GM21360 (cell line): Measurements from ENCODE around the gene TNFRSF1A.

Source experiments
- ATAC-seq: cut with Tn5 transposase; IDR thresholded peaks from one replicate; pipeline ENCODE4 v1.9.1; 2021; ENCODE audit warnings: mild to moderate bottlenecking, moderate library complexity; ENCODE audit not compliant: unreplicated experiment

TNFRSF1A gene

DNA sequence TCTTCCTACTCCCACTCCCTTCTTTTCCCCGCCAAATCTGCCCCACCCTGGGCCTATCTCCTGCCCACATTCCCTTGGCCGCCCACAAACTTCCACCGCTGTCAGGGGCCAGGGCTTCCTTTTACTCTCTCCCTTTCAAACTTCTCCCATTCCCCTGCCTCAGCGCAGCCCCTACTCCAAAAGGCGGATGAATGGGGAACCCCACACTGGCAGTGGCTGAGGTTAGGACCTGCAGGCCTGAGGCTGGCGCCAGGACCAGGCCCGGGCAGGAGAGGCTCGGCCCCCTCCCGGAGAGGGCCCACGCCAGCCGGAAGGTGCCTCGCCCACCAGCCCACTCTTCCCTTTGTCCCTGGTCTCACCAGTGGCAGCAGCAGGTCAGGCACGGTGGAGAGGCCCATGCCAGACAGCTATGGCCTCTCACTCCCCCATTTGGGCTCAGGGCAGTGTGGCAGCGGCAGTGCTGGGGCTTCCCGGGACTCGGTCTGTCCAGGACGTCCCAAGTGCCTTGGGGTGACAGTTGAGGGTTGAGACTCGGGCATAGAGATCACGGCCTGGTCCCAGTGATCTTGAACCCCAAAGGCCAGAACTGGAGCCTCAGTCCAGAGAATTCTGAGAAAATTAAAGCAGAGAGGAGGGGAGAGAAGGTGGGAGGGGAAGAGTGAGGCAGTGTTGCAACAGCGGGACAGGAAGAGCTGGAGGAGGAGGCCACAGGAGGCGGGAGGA, at the start of gene TNFRSF1A:
TSS of gene TNFRSF1A (minus strand) at position 660 of the 723 bp plus-strand sequence. CDS start at position 398, 262 bp downstream.
- no peak for ATAC-seq

DNA sequence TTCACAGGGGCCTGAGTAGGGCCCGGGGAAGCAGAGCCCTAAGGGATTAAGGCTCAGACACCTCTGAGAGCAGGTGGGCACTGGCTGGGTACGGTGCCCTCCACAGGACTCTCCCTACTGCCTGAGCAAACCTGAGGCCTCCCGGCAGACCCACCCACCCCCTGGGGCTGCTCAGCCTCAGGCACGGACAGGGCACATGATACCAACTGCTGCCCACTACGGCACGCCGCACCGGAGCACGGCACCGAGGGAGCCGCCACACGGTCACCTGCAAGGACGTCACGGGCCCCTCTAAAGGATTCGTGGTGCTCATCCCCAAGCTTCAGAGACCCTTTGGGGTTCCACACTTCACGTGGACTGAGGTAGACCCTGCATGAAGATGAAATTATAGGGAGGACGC, 49.1 kb upstream of the TNFRSF1A start:
- ATAC-seq, result no peak

DNA sequence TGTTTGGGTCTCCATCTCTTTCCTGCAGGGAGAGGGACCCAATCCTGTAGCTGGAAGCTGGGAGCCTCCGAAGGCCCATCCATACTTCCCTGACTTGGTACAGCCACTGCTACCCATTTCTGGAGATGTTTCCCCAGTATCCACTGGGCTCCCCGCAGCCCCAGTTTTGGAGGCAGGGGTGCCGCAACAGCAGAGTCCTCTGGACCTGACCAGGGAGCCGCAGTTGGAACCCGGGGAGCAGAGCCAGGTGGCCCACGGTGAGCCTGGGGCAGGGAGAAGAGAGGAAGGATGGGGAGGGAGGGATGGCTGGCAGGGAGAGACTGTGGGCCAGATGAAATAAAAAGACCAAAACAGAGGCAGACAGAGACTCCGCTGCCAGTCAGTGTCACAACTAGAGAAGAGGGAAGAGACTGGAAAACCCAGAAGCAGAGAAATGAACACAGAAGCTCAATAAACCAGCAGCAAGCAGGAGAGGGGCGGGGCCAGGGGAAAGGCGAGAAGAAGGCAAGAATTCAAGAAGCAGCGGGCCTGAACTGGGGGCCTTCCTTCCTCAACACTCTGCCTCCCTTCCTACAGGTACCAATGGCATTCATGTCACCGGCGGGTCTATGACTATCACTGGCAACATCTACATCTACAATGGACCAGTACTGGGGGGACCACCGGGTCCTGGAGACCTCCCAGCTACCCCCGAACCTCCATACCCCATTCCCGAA, 48.4 kb upstream of the TNFRSF1A start:
- no peak for ATAC-seq

DNA sequence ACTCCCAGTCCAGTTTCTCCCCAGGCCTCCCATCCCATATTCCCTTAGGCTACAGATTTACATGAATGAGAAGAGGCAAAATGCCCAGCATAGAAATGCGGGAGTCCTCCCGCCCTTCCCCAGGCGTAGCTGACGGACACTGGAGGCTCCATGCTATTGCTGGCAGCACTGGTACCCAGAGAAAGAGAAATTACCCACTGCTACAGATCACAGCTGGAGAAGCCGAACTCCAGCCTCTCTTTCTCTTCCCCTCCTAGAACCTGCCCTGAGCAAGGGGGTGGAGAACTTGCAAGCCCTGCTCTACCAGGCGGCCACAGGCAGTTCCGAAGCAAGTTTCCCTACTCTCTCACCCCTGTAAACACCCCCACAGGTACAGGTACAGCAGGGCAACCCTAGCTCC, 45.7 kb upstream of the TNFRSF1A start:
- no peak for ATAC-seq

DNA sequence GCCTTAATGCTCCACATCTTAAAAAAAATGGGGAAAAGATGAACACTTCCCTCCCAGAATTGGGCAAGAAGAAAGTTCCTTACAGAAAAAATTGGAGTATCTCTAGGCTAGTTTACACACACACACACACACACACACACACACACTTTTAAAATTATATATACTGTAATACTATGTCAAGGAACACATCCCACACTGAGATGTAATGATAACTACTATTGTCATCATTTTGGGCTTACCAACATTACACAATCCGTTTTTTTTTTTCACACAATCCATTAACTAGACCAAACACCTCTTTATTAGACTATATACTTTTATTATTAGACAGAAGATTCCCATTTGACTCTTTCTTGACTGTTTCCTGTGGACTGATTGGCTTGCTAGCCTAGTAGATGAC, 44.6 kb upstream of the TNFRSF1A start:
- no peak for ATAC-seq

DNA sequence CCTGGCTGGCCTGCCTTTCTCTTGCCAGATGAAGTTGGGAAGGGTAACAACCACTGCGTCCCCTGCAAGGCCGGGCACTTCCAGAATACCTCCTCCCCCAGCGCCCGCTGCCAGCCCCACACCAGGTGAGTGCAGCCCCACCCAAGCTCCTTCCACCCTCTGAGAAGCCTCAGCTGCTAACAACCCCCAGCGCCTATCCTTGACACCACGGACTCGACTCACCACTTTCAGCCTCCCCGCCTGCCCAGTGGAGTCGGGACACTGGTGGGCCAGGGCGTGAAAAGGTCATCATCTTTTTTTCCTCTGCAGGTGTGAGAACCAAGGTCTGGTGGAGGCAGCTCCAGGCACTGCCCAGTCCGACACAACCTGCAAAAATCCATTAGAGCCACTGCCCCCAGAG, 44.2 kb upstream of the TNFRSF1A start:
- ATAC-seq, result no peak

DNA sequence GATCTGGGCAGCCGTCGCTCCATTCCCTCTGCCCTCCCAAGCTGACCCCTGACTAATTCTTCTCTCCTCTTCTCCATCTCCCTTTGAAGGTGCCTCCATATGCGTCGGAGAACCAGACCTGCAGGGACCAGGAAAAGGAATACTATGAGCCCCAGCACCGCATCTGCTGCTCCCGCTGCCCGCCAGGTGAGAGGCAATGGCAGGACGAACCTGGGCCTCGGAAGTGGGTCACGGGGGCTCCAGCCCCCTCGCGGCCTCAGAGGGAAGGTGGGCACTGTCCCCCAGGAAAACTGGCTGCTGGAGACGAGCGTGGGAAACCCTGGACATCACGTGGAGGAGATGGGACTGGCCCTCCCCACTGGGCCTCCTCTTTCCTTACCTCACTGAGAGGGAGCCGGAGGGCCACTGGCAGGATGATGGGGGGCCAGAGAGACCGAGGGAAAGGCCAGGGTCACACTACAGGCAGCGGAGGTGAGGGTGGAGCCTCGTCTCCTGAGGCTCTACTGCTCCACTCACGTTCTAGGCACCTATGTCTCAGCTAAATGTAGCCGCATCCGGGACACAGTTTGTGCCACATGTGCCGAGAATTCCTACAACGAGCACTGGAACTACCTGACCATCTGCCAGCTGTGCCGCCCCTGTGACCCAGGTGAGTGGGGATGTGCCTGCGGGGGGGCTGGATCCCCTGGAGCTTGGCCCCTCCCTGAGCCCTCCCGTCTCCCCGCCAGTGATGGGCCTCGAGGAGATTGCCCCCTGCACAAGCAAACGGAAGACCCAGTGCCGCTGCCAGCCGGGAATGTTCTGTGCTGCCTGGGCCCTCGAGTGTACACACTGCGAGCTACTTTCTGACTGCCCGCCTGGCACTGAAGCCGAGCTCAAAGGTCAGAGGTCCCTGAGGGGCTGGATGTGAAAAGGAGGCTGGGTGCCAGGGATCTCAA, 42.9 kb upstream of the TNFRSF1A start:
- no peak for ATAC-seq

DNA sequence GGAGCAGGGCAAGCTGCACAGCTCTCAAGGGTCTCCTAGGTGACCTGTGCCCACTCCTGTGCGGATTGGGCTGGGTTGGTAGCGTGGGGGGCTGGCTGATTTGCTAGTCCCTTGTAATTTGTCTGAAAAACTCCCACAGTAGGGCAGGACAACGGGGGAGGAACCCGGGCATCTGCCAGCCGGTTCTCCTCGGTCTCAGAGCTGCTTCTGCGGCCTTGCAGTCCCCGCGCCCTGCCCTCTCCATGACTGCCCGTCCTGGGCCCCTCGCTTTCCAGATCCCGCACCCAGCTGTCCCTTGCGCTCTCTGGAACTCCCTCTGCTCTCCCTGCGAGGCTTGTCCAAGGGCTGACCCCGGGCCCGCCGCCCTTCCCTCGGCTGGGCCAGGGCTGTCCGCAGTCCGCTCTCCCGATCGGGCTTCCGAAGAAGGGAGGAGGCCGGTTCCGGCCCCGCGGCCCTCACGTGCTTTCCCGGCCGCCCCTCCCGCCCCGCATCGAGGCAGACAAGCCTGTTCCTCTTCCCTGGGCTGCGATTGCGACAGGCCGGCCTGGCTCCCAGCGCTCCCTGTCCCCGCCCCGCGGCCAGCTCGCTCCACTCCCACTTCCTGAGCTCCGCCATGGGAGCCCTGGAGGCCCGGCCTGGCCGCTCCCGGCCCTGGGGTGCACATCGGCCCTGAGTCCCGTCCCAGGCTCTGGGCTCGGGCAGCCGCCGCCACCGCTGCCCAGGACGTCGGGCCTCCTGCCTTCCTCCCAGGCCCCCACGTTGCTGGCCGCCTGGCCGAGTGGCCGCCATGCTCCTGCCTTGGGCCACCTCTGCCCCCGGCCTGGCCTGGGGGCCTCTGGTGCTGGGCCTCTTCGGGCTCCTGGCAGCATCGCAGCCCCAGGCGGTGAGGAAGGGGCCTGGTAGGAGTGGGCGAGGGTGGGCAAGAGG, 42.0 kb upstream of the TNFRSF1A start, which contains the start of gene LTBR:
TSS of gene LTBR (plus strand) at position 591 of the 927 bp plus-strand sequence. CDS start at position 788, 197 bp downstream.
- no peak for ATAC-seq

DNA sequence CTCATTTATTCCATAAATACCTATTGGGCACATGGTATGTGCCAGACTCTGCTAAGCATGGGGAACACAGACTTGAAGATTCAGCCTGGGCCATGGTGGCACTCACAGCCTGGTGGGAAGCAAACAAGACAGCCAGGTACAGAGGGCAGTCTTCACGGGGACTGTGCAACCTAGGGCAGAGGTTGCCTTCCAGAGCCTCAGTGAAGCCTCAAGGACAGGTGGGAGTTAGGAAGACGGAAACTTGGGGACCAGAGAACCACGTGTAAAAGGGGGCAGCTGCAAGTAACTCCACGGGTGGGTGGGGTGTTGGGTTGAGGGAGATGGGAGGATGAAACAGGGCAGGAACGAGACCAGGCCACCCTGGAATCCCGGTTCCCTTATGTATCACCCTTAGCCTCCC, 41.1 kb upstream of the TNFRSF1A start:
- ATAC-seq, result no peak

DNA sequence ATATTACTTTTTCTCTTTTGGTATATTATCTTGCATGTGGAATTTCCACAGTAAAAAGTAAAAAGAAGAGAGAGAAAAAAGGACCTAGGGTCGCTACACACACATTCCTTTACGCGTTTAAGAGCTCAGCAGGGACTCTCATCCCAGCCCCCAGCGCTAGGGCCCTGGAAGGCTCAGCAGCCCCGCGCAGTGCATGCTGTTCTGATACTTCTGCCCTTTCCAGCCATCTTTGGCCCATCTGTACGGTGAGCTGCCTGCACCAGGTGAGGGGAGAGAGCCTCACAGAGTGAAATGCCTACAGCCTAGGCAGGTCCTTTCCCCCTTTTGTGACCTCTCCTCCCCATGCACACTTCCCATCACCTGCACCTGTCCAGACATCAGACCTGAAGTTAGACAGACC, 40.5 kb upstream of the TNFRSF1A start:
- ATAC-seq, result no peak

DNA sequence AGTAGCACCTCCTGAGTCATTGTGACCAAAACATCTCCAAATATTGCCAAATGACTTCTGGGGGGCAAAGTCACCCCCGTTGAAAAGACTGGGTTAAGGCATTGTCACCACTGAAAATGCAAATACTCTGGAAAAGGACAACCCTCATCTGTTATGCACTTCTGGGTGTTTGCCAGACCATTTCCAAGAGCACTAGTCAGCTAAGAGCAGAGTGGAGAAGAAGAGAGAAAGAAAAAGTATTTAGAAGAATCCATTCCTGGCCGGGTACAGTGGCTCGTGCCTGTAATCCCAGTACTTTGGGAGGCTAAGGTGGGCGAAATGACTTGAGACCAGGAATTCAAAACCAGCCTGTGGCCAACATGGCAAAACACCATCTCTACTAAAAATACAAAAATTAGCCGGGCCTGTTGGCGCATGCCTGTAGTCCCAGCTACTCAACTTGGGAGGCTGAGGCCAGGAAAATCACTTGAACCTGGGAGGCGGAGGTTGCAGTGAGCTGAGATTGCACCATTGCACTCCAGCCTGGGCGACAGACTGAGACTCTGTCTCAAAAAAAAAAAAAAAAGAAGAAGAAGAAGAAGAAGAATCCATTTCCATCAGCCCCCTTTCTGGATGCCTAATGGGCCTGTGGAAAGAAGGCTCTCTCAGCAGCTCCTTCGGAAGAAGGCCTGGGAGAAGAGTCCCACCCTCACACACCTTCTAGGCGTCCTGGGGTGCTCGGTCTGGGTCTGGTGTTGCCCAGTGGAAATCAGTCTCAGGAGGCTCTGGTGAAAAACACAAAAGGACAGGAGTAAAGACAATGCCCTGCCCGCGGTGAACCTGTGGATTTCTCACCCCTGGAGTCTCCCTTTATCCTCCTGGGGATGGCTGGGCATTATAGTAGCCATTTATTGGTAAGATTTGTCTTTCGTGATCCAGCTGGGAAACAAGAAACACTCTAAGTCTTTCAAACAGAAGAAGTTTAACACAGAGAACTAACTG, 38.6 kb upstream of the TNFRSF1A start:
- ATAC-seq, result no peak

DNA sequence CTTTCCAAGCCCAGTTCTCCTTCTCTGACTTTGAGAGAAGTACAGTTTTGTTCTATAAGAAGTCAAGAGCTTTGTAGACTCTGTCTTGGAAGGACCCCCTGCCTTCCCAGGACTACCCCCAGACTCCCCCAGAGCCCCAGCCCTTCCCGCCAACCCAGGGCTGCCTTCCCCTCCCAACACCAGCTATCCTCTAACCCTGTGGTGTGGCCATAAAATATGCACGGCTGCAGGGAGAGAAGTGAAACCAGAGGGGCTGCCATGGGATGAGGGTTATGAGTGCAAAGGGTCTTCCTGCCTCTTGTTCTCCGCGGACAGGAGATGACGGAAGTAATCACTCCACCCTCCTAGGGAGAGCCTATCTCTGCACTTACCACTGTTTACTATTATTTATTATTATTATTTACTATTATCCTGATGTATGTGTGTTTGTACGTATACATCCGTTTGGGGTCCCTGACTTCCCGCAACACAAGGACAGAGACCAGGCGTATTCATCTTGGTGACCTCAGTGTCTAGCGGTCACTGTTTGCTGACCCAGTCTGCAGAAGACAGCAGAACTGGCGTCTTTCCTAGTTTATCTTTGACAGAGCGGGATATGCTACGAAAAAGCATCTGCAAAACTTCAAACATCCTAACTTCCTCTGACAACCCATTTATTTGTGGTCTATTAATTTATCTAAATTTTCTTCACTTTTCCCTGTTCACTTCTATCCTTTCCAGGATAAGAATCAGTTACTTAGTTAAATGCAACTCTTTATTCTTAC, 37.0 kb upstream of the TNFRSF1A start:
- ATAC-seq, result no peak

DNA sequence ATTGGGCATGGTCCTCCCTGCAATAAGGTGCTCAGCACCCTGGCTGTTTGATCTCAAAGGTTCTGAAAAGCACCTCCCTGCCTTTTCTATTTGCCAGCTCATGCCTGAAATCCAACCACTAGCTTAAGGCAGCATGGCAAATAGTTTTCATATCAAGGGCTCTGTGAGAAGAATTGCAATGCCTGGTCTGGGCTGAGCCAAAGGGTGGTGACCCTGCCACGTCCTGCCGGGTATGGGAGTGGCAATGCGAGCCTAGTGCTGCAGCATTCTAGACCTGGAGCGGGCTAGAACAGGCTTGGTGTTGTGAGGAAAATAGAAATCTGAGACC, 35.8 kb upstream of the TNFRSF1A start:
- ATAC-seq, result no peak

DNA sequence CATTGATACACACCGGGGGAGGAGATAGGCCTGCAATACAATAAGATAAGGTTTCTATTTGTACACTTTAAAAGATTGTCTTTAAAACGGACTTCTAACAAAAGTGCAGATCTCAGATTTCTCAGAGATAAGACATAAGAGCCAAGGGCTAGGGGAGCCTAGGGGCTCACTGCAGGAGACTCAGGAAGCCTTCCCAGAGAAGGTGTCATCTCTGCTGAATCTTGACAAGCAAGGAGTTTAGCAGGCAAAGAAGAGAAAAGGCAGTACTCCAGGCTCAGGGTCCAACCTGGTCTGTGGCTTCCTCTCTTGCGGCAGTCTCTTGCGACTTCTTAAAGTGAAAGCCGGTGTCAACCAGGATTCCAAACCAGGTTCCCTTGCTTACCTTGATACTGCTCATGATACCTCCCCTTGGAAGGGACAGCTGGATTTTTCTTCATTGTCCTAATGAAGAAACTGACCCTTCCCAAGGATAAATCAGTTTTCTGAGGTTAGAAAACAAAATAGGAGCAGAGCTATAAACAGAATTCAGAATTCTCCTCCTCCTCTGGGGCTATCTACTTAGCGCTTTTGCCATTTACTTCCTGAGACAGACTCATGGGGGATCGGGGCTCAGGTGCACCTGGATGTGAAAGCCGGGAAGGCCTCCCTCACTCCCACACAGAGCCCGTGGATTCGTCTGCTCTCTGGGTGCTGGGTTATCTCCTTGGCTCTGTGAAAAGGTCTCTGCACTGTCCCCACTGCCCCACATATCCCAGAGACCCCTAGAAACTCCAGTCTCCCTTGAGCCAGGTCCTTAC, 35.2 kb upstream of the TNFRSF1A start:
- no peak for ATAC-seq

DNA sequence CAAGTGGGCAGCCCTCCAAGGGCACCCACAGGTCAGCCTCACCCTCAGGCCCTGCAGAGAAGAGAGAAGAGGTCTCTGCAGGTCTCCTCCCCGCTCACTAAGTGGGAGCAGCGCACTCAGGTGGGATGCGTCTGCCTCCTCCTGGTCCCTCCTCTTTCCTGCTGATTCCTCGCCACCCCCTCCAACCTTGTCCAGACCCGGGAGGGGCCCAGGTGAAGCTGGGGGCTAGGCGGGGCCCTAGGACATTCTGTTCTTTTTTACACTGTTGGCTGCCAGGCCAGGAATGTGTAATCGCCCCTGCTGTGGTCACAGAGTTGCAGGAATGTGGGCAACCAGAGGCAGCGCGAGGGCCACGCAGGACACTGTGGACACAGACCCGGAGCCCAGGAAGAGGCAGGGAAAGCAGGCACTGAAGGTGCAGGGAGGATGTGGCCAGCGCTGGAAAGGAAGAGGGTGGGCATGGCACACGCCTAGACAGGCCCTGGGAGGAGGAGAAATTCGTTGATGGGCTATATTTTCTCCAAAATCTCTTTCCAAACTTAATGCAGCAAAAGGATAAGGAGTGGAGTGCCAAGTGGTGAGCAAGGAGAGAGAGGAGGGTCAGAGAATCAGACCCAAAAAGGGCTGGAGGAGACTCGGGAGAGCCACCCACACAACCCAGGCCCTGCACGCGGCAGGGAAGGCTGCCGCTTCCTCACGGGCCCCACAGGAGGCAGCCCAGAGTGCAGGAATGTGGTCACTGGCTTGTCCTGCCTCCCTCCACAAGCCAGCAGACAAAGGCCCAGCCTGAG, 34.4 kb upstream of the TNFRSF1A start:
- no peak for ATAC-seq

DNA sequence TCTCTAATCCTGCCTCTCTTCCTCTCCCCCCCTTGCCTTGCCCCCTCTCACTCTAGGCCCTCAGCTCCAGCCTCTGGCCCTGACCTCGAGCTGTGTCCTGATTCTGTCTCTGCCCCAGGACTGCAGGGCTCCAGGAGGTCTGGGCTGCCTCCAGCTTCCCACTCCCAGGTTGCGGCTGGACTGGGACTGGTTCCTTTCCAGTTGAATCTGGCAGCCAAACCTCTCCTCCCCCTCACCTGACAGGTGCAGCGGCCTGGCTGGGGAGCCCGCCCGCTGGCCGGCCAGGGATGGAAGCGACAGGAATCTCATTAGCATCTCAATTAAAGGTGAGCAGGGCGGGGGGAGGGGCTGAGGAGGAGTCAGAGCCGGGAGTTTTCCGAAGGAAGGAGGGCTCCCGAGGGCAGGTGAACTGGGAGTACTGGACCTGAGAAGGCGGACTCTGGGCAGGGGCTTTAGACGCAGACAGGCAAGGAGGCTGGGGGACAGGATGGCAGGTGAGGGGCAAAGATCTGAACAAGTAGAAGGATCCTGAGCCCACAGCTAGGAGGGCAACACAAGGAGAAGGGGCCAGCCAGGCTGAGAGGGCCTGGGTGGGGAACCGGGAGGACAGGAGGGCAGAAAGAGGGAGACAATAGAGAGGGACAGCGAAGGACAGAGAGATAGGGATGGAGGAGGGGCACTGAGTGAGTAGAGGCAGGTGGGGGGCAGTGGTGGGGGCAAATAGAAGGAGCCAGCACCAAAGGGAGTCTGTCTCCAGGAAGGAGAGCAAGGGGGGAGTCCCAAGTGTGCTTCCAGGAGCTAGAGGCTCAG, 33.6 kb upstream of the TNFRSF1A start, which contains the start of gene SCNN1A:
TSS of gene SCNN1A (minus strand) at position 295 of the 810 bp plus-strand sequence. CDS start 780 bp downstream, outside the sequence.
- no peak for ATAC-seq
